Measurements from ENCODE around the gene GPR35. TPM values are rescaled to one million over a fixed set of nuclear protein-coding genes. Genes with fewer than 3 reads are reported as not detected.

GPR35 gene
- total and polyA plus RNA-seq, 10 of the 15 experiments (the other 5 are each of a cell fraction or from before 2014, with no cell fraction given), result 0.14 to 1.6 (median 0.75) TPM; not detected in 3

DNA sequence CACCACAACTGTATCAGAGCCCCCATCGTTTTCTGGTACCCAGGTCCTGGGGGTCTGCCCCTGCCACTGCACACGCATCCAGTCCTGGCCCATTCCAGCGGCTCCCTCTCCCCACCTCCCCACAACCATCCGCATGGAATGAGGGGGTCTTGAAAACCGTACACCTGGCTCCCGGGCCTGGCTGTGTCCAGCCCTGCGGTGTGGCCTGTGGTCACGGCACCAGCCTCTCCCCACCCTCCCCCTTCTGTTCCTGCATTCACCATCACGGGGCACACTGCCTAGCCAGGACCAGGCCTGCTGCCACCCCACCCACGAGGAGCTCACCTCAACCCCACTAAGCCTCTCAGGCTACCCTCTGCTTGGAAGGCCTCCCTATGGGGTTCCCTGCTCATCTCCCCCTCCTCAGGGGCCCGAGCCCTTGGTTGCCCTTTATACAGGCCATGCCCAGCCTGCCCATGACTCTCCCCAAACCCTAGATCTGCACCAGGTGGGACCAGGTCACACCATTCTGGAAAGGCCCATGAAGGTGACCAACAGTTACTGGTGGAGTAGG, 11.4 kb downstream of the GPR35 start:
- H3K4me1 ChIP-seq (ENCODE audit: control insufficient read depth, insufficient read depth, low read length), result no peaks in the 10 kb centered on the region
- TF ChIP-seq MYC (IDR thresholded peaks at IDR 0.05; ENCODE audit: insufficient read depth, insufficient read length, insufficient replicate concordance, low read length, severe bottlenecking), result no peak
- TF ChIP-seq ZNF24 (IDR thresholded peaks at IDR 0.05), result no peak
- TF ChIP-seq, protein P1, sequence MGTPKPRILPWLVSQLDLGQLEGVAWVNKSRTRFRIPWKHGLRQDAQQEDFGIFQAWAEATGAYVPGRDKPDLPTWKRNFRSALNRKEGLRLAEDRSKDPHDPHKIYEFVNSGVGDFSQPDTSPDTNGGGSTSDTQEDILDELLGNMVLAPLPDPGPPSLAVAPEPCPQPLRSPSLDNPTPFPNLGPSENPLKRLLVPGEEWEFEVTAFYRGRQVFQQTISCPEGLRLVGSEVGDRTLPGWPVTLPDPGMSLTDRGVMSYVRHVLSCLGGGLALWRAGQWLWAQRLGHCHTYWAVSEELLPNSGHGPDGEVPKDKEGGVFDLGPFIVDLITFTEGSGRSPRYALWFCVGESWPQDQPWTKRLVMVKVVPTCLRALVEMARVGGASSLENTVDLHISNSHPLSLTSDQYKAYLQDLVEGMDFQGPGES (IDR thresholded peaks at IDR 0.05), result no peak
- TF ChIP-seq NFIC (IDR thresholded peaks at IDR 0.05; ENCODE audit: low read depth, low read length), result no peak
- TF ChIP-seq, protein P2, sequence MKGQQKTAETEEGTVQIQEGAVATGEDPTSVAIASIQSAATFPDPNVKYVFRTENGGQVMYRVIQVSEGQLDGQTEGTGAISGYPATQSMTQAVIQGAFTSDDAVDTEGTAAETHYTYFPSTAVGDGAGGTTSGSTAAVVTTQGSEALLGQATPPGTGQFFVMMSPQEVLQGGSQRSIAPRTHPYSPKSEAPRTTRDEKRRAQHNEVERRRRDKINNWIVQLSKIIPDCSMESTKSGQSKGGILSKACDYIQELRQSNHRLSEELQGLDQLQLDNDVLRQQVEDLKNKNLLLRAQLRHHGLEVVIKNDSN (IDR thresholded peaks at IDR 0.05; ENCODE audit: borderline replicate concordance, extremely low read length, insufficient read depth, low read depth, low read length), result no peak
- TF ChIP-seq, protein P3, sequence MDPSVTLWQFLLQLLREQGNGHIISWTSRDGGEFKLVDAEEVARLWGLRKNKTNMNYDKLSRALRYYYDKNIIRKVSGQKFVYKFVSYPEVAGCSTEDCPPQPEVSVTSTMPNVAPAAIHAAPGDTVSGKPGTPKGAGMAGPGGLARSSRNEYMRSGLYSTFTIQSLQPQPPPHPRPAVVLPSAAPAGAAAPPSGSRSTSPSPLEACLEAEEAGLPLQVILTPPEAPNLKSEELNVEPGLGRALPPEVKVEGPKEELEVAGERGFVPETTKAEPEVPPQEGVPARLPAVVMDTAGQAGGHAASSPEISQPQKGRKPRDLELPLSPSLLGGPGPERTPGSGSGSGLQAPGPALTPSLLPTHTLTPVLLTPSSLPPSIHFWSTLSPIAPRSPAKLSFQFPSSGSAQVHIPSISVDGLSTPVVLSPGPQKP (IDR thresholded peaks at IDR 0.05; ENCODE audit: low read depth, low read length), result no peak
- TF ChIP-seq SP1 (IDR thresholded peaks at IDR 0.05; ENCODE audit: low read depth, low read length), result no peak
- TF ChIP-seq FOS (IDR thresholded peaks at IDR 0.05; ENCODE audit: borderline replicate concordance, extremely low read depth, insufficient read length), result no peak
- TF ChIP-seq PAX8 (IDR thresholded peaks at IDR 0.05), result no peak
- no peak for TF ChIP-seq CHD4 (IDR thresholded peaks at IDR 0.05)
- no peak for TF ChIP-seq RUNX3 (IDR thresholded peaks at IDR 0.05; ENCODE audit: low read length)
- TF ChIP-seq, protein P4, sequence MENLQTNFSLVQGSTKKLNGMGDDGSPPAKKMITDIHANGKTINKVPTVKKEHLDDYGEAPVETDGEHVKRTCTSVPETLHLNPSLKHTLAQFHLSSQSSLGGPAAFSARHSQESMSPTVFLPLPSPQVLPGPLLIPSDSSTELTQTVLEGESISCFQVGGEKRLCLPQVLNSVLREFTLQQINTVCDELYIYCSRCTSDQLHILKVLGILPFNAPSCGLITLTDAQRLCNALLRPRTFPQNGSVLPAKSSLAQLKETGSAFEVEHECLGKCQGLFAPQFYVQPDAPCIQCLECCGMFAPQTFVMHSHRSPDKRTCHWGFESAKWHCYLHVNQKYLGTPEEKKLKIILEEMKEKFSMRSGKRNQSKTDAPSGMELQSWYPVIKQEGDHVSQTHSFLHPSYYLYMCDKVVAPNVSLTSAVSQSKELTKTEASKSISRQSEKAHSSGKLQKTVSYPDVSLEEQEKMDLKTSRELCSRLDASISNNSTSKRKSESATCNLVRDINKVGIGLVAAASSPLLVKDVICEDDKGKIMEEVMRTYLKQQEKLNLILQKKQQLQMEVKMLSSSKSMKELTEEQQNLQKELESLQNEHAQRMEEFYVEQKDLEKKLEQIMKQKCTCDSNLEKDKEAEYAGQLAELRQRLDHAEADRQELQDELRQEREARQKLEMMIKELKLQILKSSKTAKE (IDR thresholded peaks at IDR 0.05; ENCODE audit: low read depth, poor library complexity, severe bottlenecking), result no peak
- no peak overlapping the region for H2AFZ ChIP-seq (ENCODE audit: control insufficient read depth, low read depth, low read length)
- H4K20me1 ChIP-seq (ENCODE audit: control insufficient read depth, insufficient read depth), result no peaks in the 10 kb centered on the region
- DNase-seq (ENCODE audit: low read depth, low spot score) (no peak), ATAC-seq (no peak), FAIRE-seq (no peak)
- H3K4me3 ChIP-seq, result no peak overlapping the region
- in situ Hi-C loops (cut with MboI) (no loop called here), intact Hi-C loops (cut with micrococcal nuclease; ENCODE audit: unreplicated experiment) (no loop called here)
- H3K4me2 ChIP-seq (ENCODE audit: control insufficient read depth, insufficient read depth), result no peak overlapping the region
- peaks cover 2% of the 10 kb centered on the region; the same call in 1 of the 3 replicates for H3K9me3 ChIP-seq (replicated peaks; ENCODE audit: control insufficient read depth, insufficient read depth, low read length)
- ChIA-PET RAD21 (ENCODE audit: unreplicated experiment) (no interaction called here), CTCF (interaction anchor here (0.6 kb wide), 1 partner anchor 123 kb away, joined by 3 read pairs; no protein-coding TSS in a partner anchor), SMC1A (ENCODE audit: uncharacterized antibody, unreplicated experiment) (no interaction called here), POLR2A (no interaction called here)
- H3K27me3 ChIP-seq (replicated peaks in 1 of 2; ENCODE audit: control insufficient read depth in 2 of 2, insufficient read depth in 2 of 2, low read length in 1 of 2), result no peaks in the 10 kb centered on the region
- no peak overlapping the region for H3K9ac ChIP-seq (ENCODE audit: control insufficient read depth, insufficient read depth, low read length)
- 50% methylated on average over 9 of the region's 11 CpGs for WGBS (ENCODE audit: insufficient coverage, insufficient replicate concordance, low lambda C conversion rate, missing lambda C conversion rate)
- no peak overlapping the region for H3K27ac ChIP-seq (ENCODE audit: control insufficient read depth, insufficient read depth)
- no peaks in the 10 kb centered on the region for H3K79me2 ChIP-seq (ENCODE audit: control insufficient read depth, insufficient read depth, low read length)
- no TSS peak for BruUV-seq (replicated peaks)
- H3K36me3 ChIP-seq (ENCODE audit: control insufficient read depth in 2 of 2, insufficient read depth in 2 of 2, low read length in 1 of 2), result no peaks in the 10 kb centered on the region

Data from GM12878 (cell line).